GM19463 (cell line): ENCODE results near the gene NPDC1.

Source experiments
- ATAC-seq: cut with Tn5 transposase; IDR thresholded peaks from one replicate; pipeline ENCODE4 v1.9.1; 2021; ENCODE audit warnings: mild to moderate bottlenecking, moderate library complexity; ENCODE audit not compliant: unreplicated experiment

Gene NPDC1

DNA sequence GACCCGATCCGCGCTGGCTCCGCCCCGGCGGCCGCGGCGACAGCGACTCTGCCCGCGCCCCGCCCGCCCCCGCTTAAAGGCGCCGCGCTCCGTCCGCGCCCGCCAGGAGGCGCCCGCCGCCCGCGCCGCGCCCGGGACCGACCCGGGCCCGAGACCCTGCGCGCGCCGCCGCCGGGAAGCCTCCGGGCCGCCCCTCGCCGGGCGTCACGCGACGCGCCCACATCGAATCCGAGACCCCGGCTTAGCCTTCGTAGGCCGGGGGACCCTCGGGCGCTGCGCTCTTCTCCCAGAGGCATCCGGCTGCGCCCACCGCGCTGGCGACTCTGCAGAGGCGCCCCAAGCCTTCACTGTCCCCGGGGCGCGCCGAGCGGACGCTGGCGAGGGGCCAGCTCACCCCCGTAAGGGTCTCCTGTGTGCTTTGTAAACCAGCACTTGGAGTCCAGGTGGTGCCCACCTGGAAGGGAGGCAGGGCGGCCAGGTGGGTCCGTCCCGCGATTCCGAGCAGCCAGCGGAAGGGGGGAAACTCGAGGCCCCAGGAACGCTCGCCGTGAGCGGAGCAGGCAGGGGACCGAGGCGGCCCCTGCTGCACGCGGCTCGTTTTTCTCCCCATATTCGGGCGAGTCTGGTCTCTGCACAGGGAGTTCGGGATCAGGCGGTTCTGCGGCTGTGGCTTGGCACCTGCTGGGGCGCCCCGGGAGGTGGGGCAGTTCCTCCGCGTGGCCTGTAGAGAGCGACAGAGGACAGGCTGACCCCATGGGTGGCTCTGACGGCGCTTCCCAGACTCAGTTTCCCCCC, 17.5 kb downstream of the NPDC1 start:
- ATAC-seq: no peak

DNA sequence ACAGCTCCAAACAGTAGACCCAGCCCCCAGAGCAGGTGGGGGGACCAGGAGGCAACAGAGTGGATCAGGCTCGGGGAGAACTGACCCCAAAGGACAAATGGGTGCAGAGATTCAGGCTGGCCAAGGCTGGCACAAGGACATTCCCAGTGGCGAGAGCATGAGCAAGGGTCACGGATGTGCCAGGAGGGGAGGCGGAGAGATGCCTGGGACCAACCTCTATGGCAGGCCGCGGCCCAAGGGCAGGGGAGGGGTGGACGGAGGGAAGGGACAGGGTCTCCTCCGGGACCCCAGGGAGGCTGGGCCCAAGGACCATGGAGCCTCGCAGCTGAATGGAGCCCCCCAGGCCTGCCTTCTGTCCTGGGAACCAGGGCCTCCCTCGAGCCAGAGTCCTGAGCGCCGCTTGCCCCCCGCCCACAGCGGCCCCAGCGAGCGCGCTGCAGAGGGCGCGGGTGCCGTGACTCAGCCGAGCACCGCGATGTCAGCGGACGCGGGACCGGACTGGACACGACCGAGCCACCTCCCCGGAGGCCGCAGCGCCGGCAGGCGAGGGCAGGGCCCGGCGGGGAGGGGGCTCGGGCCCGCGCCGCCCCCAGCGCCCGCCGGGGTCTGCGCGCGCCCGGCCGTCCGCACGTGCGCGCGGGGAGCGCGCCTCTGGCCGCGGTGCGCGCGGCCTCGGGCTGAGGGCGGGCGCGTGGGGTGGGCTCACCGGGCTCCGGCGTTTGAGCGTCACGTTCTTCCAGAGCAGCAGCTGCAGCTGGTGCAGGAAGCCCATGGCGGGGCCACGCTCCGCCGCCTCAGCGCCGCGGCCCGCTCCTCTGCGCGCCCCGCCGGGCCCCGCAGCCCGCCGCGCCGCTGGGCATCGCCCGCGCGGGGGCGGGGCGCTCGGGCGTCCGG, 18.4 kb downstream of the NPDC1 start, which contains the start of gene ABCA2:
Gene ABCA2, minus strand, starts transcription at position 869 of the 894 bp plus-strand sequence. Its CDS starts 97 bp downstream, at position 772.
- ATAC-seq: no peak

DNA sequence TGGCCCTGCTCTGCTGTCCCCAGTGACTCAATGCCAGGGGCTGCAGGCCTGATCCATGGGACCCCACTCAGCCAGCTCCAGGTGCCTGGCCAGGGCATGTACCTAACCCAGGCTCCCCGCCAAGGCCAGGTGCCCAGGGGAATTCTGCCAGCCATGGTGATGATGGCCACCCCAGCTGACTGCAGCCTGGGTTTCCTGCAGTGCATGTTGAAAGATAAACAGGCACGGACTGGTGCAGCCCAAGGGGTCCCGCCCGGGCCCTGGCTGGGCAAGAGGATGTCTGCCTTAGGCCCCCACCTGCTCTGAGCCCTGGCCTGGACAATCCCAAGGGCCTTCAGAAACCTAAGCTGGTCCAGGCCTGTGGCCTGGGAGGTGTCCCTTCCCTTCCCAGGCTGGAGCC, 19.1 kb downstream of the NPDC1 start:
- no peak for ATAC-seq

DNA sequence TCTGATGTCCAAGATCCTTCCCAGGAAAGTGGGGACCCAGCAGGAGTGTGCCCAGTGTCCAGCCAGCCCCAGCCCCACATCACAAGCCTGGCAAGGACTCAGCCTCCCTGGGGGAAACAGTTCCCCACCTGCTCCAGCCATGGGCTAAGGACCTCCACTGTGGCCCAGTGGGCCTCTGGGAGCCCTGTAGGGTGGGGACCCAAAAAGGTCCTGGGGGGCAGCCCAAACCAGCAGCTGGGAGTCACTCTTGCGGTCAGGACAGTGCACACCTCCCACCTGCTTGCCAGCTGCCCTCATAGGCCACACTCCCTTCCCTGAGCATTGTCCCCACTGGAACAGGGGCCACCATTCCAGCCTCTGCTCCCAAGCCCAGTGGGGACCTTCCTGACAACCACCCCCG, 19.6 kb downstream of the NPDC1 start:
- no peak for ATAC-seq

DNA sequence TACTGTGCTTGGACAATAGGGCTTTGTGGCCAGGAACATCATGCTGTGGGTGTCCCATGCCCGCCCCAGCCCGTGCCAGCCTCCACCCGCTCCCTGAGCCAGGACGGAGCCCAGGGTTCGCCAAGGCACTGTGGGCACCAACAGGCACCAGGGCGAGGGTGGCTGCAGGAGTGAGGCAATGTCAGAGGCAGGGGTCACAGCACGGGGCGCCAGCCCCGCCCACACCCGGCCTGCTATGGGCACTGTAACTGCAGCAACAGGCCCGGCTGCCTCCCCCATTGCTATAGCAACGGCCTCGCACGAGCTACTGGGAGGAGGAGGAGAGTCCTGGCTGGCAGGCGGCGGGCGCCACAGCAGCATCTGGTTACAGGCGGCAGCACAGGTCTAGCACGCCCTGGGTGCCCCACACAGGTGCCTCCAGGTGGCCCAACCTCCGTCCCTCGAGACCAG, 20.4 kb downstream of the NPDC1 start:
- no peak for ATAC-seq

DNA sequence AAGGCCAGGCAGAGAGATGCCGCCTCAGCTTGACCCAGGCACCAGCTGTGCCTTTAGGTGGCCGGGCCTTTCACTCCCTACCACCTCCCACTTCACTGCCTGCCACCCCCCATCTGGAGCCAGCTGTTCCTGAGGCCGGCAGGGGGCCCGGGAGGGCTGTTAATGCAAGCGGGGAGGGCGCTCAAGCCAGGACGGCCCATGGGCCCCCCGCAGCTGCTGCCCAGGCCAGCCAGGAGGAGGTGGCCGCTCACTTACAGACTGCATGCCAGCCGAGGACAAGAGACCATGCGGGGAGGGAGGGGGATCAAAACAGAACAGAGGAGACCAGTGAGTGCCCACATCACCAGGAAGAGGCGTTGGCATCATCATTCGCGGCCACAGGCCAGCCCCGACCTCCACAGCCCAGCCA, 22.4 kb downstream of the NPDC1 start:
- no peak for ATAC-seq

DNA sequence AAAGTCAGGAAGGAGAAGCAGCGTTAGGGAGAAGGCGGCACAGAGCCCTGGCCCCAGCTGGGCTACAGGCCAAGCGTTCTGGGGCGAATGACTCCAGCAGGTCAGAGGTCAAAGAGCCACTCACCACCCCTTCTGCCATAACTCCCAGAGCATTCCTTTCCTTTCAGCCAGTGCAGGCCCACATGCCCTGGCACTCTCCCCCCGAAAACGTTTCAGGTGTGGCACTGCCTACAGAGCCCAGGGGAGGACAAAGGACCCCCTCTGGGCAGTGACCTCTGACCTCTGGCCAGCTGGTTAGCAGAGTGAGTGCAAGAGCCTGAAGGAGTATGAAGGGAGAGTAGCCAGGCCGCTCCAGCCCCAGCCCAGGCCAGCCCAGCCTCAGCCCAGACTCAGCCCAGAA, 22.8 kb downstream of the NPDC1 start:
- no peak for ATAC-seq

DNA sequence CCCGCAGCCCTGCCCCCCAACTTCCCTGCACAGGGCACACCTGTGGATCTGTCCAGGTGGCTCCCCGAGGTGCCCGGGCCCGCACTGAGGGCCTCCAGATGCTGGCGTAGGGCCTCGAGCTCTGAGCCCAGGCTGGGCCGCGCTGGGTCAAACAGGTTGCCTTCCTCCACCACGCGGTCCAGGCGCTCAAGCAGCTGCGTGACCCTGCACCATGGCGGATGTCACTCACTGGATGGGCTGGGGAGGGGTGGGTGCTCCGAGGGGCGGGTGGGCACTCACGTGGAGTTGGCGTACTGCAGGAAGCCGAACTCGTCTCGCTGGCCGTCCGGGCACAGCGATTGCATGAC, 23.3 kb downstream of the NPDC1 start:
- no peak for ATAC-seq

DNA sequence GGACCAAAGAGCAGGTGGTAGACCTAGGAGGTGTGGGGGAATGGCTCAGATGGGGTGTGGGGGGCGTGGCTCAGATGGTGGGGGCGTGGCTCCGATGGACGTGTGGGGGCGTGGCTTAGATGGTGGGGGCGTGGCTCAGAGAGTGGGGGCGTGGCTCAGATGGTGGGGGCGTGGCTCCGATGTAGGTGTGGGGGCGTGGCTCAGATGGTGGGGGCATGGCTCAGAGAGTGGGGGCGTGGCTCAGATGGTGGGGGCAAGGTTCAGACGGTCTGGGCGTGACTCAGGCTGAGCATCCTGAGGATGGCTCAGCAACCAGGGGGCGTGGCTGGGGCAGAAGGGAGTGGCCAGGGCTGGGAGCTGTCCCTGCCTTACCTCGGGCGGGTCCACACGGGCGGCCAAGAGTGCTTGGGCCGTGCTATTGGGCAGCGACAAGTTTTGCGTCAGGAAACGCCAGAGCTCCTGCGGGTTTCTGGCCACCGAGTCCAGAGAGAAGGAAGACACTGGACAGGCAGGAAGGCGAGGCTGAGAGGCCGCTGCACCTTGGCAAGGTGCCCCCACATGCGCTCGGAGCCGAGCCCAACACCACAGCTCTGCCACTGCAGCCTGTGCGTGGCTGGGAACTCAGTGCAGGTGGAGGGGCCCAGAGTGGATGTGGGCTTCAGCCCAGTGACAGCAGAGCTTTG, 23.9 kb downstream of the NPDC1 start:
- ATAC-seq: no peak

DNA sequence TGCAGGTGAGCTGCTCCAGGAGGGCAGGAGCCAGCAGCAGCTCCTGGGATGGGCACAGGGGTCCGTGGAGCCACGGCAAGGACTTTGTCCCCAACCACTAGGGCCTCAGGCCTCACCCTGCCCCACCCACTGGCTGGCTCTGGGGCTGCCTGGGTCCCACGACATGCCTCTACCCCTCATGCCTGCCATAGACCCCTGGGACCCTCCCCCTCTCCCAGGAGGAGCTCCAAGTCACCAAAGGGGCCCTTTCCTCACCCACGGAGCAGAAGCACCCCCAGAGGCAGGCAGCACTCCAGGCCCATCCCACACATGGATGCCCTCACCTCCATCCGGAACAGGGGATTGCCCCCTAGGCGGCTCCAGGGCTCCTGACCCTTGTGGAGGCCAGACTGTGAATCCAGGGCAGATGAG, 24.4 kb downstream of the NPDC1 start:
- no peak for ATAC-seq

DNA sequence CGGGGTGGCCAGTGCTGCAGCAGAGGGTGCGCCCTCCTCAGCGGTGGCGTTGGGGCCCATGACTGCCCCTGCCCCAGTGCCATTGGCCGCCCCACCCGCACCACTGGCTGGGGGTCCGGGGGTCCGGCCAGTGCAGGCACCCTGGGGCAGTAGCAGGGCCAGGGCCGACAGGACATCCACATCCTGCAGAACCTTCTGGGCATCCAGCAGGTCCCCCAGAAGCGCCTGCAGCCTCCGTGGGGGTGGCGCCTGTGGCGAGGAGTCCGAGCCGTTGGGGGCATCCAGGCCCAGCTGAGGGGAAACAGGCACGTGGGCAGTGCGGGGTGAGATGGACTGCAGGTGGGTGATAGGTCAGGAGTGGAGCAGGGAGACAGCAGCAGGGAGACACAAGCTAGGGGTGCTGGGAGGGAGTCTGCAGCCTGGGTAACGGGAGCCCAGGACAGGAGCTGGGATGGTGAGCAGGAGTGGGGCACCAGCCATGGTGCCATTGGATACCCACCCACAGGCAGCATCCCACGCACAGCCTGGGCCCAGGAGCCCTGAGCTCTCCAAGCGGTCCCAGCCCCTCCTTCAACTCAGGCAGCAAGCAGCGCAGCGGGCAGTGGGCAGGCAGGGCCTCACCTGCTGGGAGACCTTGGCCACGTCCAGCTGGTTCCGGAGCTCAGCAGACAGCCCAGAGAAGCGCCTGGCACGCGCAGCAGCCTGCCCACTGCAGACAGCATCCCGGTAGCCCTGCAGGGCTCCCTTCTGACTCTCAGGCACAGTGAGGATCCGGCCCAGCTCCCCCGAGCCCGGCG, 25.0 kb downstream of the NPDC1 start:
- no peak for ATAC-seq

DNA sequence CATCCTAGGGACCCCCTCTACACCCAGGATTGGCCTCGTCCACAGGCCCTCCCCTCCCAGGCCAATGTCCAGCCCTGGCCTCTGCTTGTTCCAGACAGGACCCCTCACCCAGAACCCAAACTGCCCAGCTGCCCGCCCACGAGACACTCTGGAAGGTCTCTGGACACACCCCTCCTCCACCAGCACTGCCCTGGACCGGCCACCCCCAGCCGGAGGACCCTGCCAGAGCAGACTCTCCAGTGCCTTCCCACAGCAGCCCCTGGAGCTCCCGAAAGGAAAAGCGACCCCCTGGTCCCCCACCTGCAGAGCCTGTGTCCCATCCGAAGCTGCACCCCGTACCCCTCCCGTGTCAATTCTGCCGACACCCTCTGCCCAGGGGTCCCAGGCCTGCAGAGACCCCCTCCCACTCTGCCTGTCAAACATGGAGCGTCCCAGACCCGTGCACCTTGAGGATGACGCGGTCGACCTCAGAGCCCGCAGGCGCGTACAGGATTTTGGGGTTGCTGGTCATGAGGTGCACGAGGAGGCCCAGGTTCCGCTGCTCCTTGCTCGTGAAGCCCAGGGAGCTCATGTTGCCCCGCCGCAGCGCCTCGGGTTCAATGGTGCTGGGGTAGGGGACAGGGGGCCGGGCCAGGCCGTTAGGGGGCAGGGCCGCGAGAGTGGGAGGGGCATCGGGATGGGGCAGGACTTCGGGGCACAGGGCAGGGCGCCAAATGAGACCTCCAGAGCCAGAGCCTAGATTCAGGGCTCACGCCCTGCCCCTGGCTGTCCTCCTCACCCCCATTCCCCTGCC, 25.9 kb downstream of the NPDC1 start:
- no peak for ATAC-seq

DNA sequence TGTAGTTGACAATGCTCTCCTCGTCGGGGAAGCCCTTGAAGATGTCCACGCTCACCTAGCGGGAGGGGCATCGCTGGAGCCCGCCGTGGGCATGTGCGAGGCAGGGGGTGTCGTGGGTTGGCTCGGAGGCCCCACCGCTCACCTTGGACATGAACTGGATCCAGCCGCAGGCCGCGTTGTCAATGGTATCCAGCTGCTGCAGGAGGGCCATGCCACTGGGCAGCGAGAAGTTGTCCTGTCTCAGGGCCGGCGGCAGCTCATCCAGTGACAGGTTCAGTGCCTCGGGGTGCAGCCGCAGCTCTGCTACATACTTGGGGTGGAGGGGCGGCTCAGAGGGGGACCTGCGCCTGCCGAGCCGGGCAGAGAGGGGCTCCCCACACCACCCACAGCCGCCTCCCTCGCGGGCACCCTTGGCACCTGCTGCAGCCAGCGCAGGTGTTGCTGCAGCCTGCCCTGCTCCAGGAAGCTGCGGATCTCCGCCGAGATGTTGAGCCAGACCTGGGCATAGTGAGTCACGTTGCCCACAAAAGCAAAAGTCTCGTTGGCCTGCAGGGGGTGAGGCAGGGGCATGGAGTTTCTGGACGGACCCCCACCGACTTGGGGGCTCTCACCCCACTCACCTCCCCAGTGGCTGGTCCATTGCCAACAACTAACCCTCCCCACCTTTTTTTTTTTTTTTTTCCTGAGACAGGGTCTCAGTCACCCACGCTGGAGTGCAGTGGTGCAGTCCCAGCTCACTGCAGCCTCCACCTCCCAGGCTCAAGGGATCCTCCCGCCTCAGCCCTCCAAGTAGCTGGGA, 27.0 kb downstream of the NPDC1 start:
- ATAC-seq: no peak

DNA sequence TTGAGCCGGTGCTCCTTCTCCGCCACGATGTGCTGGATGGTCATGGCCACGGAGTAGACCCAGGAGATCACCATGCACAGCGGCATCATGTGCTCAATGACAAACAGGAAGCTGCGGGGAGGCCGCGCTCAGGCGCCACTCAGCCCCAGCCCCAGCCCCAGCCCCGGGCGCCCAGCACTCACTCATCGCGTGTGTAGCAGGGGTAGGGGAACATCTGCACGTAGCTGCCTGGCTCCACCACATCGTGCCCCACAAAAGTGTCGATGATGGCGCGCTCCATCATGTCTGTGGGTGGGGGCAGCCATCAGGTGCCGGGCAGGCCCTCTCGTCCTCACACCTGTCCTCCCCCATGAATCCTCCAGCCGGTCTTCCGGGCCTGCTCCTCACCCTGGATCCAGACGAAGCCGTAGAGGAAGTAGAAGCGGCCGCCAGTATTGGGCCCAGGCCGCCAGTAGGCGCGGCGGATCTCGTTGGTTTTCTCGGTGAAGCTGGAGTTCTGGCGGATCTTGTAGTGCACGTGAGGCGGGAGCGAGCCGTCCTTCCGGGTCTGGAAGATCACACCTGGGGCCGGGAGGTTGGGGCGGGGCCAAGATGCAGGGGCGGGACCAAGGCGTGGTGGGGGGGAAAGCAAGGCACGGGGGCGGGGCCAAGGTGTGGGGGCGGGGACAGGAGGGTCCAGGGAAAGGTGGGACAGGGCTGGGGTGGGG, 28.0 kb downstream of the NPDC1 start:
- ATAC-seq: no peak

DNA sequence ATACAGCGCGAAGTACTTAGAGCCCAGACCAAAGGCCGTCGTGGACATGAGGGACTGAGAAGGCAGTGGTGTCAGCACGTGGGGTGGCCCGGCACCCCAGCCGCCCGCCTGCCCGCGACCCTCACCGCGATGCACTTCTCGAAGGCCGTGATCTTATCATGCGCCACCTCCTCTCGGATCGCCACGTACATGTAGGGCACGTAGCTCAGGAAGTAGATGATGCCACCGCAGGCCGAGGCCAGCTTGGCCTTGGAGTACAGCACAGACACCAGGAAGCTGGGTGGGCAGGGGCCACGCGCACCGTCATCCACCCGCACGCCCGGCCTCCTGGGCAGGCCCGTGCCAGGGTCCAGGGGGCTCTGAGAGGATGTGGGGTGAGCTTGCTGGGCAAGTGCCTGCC, 28.9 kb downstream of the NPDC1 start:
- ATAC-seq: no peak

DNA sequence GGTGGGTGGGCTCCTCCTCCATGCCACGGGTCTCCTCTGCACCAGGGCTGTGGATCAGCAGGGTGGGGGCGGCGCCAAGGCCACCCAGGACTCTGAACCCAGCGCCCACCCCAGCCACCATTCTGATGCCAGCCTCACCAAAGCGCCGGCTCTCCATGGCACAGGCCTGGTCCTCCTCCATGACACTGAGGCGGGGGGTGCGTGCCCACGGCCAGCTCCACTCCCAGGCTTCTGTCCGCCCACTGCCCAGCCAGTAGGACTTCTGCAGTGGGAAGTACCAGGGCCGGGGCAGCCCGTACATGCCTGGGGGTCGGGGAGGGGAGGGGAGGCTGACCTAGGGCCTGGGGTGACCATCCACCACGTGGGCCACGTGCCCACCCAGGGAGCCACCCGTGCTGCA, 29.5 kb downstream of the NPDC1 start:
- no peak for ATAC-seq

DNA sequence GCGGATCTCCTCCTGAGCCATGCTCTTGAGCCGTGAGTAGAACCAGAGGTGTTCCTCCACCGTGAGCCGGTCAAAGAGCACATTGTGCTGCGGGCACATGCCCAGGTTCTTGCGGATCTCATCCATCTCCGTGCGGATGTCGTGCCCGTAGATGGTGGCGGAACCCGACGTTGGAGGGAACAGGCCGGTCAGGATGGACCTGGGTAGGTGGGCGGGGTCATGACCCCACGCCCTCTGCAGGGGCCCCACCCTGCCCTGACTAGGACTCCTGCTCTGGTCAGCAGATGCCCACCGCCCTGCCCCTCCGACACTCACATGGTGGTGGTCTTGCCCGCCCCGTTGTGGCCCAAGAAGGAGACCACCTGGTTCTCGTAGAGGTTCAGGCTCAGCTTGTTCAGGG, 30.0 kb downstream of the NPDC1 start:
- ATAC-seq: no peak

DNA sequence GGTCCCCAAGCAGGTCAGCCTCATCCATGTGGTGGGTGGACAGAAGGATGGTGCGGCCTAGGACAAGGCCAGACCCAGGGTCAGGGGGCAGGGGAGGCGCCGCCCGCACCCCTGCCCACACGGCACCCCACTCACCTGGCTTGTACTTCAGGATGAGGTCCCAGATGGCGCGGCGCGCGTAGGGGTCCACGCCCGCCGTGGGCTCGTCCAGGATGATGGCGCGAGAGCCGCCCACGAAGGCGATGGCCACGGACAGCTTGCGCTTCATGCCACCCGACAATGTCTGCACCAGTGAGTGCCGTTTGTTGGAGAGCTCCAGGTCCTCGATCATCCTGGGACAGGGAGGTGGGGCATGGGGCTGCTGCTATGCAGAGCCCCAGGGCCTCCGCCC, 30.4 kb downstream of the NPDC1 start:
- ATAC-seq: no peak
